Cardiac fibroblast (primary cell): ENCODE data around the gene MICAL1.
"Not testable (repeated sequence)": the region's sequence is repeated elsewhere in the genome, so short reads cannot be mapped to it uniquely, and the experiment has no call there.

Experiments
- DNase-seq, 2 donors: peaks; one replicate each; pipeline versions ENCODE4 v3.0.0 to v3.0.0-alpha.2; 2010; ENCODE audit warnings: low read depth in 2 of 2
- H3K4me3 ChIP-seq, 2 donors: replicated peaks in 1 of 2; 1 replicate in 1 of 2; 2 replicates in 1 of 2; pipeline ENCODE4 v1.5.1; 2011; ENCODE audit warnings: low read depth in 2 of 2, low read length in 2 of 2, mild to moderate bottlenecking in 2 of 2, moderate library complexity in 1 of 2
- CTCF ChIP-seq: IDR thresholded peaks from one replicate; pipeline ENCODE4 v1.5.1; 2011; ENCODE audit warnings: low read depth, mild to moderate bottlenecking, low read length, inconsistent platforms

The MICAL1 gene

DNA sequence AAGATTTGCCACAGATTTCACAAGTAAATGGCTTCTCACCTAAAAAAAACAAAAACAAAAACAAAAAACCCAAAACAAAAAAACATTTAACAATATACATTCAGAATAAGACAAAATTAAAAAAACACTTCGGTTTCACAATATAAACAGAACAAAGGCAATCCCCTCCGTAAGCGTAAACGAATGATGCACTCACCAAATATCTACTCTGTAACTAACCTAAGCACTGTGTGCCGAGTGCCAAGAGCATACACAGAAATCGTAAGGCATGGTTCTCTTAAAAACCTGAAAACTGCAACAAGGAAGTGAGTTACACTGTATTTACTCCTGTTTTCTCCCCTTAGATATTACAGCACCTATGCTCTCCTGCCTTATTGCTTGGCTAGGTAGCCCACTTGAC, 12.1 kb upstream of the MICAL1 start:
- TF ChIP-seq CTCF = no peak
- DNase-seq = no peak
- no peak overlapping the region for H3K4me3 ChIP-seq

GRCh38 chr6:109466212-109466923, 10.8 kb upstream of the MICAL1 start:
- DNase-seq = no peak
- no peak for TF ChIP-seq CTCF
- H3K4me3 ChIP-seq = no peak overlapping the region

DNA sequence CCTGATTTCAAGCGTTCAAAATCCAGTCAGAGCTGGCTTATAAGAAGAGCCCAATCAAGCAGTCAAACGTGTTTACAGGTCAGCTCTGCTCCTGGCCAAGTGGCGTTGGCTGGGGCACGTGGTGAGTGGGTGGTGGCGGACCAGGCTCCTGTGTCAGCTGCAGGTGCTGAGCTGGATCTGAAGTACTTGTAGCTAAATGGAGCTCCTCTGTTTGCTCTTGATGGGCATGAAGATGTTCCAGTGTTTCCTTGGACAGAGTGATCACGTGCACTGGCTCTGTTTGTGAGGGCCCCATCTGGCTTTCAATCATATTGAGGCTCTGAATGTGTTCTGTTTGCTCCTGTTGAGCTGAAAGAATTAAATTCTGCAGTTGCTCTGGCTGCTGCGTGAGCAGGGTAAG, 10.2 kb upstream of the MICAL1 start:
- TF ChIP-seq CTCF = no peak
- no peak overlapping the region for H3K4me3 ChIP-seq
- no peak for DNase-seq

GRCh38 chr6:109461733-109462526, 6.4 kb upstream of the MICAL1 start:
- H3K4me3 ChIP-seq = no peak overlapping the region
- DNase-seq = no peak
- no peak for TF ChIP-seq CTCF

DNA sequence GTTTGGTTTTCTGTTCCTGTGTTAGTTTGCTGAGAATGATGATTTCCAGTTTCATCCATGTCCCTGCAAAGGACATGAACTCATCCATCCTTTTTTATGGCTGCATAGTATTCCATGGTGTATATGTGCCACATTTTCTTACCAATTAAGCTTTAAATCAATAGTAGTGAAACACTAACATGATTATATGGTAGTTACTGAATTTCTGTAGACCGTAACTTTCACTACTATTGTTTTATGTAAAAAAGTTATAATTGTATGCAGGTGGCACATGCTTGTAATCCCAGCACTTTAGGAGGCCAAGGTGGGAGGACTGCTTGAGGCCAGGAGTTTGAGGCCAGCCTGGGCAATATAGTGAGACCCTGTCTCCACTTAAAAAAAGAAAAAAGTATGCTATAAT, 5.6 kb upstream of the MICAL1 start:
- H3K4me3 ChIP-seq, DNase-seq: not testable (repeated sequence)

DNA sequence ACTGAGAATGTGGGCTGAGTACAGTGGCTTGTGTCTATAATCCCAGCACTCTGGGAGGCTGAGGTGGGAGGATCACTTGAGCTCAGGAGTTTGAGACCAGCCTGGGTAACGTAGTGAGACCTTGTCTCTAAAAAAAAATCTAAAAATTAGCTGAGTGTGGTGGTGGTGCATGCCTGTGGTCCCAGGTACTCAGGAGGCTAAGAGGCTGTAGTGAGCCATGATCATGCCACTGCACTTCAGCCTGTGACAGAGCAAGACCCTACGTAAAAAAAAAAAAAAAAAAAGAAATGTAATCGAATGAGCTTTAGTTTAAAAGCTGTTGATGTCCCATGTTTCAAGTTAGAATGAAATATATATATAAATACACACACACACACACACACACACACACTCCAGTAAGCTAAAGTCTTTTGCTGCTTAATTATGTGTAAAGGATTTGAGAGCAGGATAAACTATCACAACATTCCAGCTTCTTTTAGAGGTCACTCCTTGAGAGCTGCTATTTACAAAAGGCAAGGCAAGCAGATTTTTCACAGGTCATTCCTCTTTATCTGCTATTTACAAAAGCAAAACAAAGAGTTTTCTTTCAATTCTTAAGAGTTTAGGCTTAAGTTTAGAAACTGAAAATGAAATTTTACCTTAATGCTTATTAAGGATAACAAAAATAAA, 4.7 kb upstream of the MICAL1 start:
- no peak overlapping the region for H3K4me3 ChIP-seq
- TF ChIP-seq CTCF = no peak
- no peak for DNase-seq
